ENCODE data around the gene PIP5K1A. TPM values are rescaled to one million over a fixed set of nuclear protein-coding genes. Genes with fewer than 3 reads are reported as not detected.

Gene PIP5K1A
- polyA plus RNA-seq, 1 donor: 43.5 TPM

GRCh38 chr1:151289080-151289935 lies 91.0 kb downstream of the PIP5K1A start:
- no peak for DNase-seq

- DNase-seq: no peak
Observed at GRCh38 chr1:151289991-151290708, 91.8 kb downstream of the PIP5K1A start.

- DNase-seq: no peak
Observed at GRCh38 chr1:151290709-151291303, 92.5 kb downstream of the PIP5K1A start.

GRCh38 chr1:151292207-151293030 lies 94.1 kb downstream of the PIP5K1A start:
- DNase-seq: no peak

GRCh38 chr1:151293093-151293492 lies 94.7 kb downstream of the PIP5K1A start:
- no peak for DNase-seq

- DNase-seq: no peak
Observed at GRCh38 chr1:151294742-151295462, 96.5 kb downstream of the PIP5K1A start.

Other genes starting within 250 kb of the PIP5K1A start
- gene CERS2, start 223.7 kb upstream of the PIP5K1A start, polyA plus RNA-seq (ENCODE audit: insufficient read length): 69.0 TPM
- 3.8 TPM for gene ANXA9, start 216.3 kb upstream of the PIP5K1A start, polyA plus RNA-seq (ENCODE audit: insufficient read length)
- gene MINDY1, start 191.7 kb upstream of the PIP5K1A start, polyA plus RNA-seq (ENCODE audit: insufficient read length): 24.4 TPM
- 27.1 TPM for gene PRUNE1, start 190.1 kb upstream of the PIP5K1A start, polyA plus RNA-seq (ENCODE audit: insufficient read length)
- 1.1 TPM for gene BNIPL, start 162.0 kb upstream of the PIP5K1A start, polyA plus RNA-seq (ENCODE audit: insufficient read length)
- 6.0 TPM for gene C1orf56, start 150.8 kb upstream of the PIP5K1A start, polyA plus RNA-seq (ENCODE audit: insufficient read length)
- gene CDC42SE1, start 138.9 kb upstream of the PIP5K1A start, polyA plus RNA-seq (ENCODE audit: insufficient read length): 60.6 TPM
- gene MLLT11, start 138.2 kb upstream of the PIP5K1A start, polyA plus RNA-seq (ENCODE audit: insufficient read length): 11.1 TPM
- gene GABPB2, start 127.8 kb upstream of the PIP5K1A start, polyA plus RNA-seq (ENCODE audit: insufficient read length): 7.0 TPM
- 120 TPM for gene SEMA6C, start 51.9 kb upstream of the PIP5K1A start, polyA plus RNA-seq (ENCODE audit: insufficient read length)
- gene TNFAIP8L2, start 41.9 kb upstream of the PIP5K1A start, polyA plus RNA-seq (ENCODE audit: insufficient read length): 2.5 TPM
- 12.2 TPM for gene LYSMD1, start 32.6 kb upstream of the PIP5K1A start, polyA plus RNA-seq (ENCODE audit: insufficient read length)
- gene SCNM1, start 32.4 kb upstream of the PIP5K1A start, polyA plus RNA-seq (ENCODE audit: insufficient read length): 36.7 TPM
- gene TMOD4, start 22.6 kb upstream of the PIP5K1A start, polyA plus RNA-seq (ENCODE audit: insufficient read length): 27.4 TPM
- 45.4 TPM for gene VPS72, start 8.4 kb upstream of the PIP5K1A start, polyA plus RNA-seq (ENCODE audit: insufficient read length)
- 121 TPM for gene PSMD4, start 56.2 kb downstream of the PIP5K1A start, polyA plus RNA-seq (ENCODE audit: insufficient read length)
- gene ZNF687, start 83.7 kb downstream of the PIP5K1A start, polyA plus RNA-seq (ENCODE audit: insufficient read length): 13.5 TPM
- 56.5 TPM for gene PI4KB, start 128.9 kb downstream of the PIP5K1A start, polyA plus RNA-seq (ENCODE audit: insufficient read length)
- 24.0 TPM for gene RFX5, start 148.7 kb downstream of the PIP5K1A start, polyA plus RNA-seq (ENCODE audit: insufficient read length)
- gene SELENBP1, start 174.2 kb downstream of the PIP5K1A start, polyA plus RNA-seq (ENCODE audit: insufficient read length): 35.2 TPM
- gene PSMB4, start 201.0 kb downstream of the PIP5K1A start, polyA plus RNA-seq (ENCODE audit: insufficient read length): 142 TPM